Activated CD4-positive, alpha-beta T cell treated with anti-CD3 and anti-CD28 coated beads, Interleukin-2, amount 10 ng/mL, durations not matched to agents 24 days and 14 days (primary cell): ENCODE data around the gene TINCR. TPM values are rescaled to one million over a fixed set of nuclear protein-coding genes. Genes with fewer than 3 reads are reported as not detected.
"Not testable (repeated sequence)": the region's sequence is repeated elsewhere in the genome, so short reads cannot be mapped to it uniquely, and the experiment has no call there.

ENCODE experiments used
- DNase-seq: peaks from one replicate; pipeline ENCODE4 v3.0.0; 2022
- H3K27ac Mint-ChIP-seq: one replicate; pipeline ENCODE4 v1.8.0; 2022; ENCODE audit warnings: mild to moderate bottlenecking, mixed read lengths
- H3K27me3 Mint-ChIP-seq: one replicate; pipeline ENCODE4 v1.8.0; 2022; ENCODE audit warnings: mixed read lengths
- H3K36me3 Mint-ChIP-seq: one replicate; pipeline ENCODE4 v1.8.0; 2022; ENCODE audit warnings: low read depth, mild to moderate bottlenecking, mixed read lengths
- H3K4me1 Mint-ChIP-seq: one replicate; pipeline ENCODE4 v1.8.0; 2021; ENCODE audit warnings: mixed read lengths
- H3K4me3 Mint-ChIP-seq: one replicate; pipeline ENCODE4 v1.8.0; 2022; ENCODE audit warnings: mild to moderate bottlenecking, moderate library complexity, mixed read lengths
- H3K9me3 Mint-ChIP-seq: one replicate; pipeline ENCODE4 v1.8.0; 2021; ENCODE audit warnings: mixed read lengths
- intact Hi-C: fragments of 100-400 bp; cut with micrococcal nuclease; formaldehyde crosslinking; loops from one replicate; pipeline ENCODE4 v1.15.1; 2023
- total RNA-seq: library from RNA; stranded (reverse); gene quantifications from 2 replicates; pipeline ENCODE4 v1.2.3, GENCODE V29; 2022

Gene TINCR
- total RNA-seq = 0.33 and 0.52 TPM in 2 replicates

- DNase-seq = no peak
- intact Hi-C loops = no loop called here
- H3K4me3 Mint-ChIP-seq = no peak within 1 kb of the TSS
- no peak within 1 kb of the TSS for H3K27ac Mint-ChIP-seq
- no peaks in the 10 kb centered on the region for H3K4me1 Mint-ChIP-seq
- H3K27me3 Mint-ChIP-seq = no peaks in the 10 kb centered on the region
- no peaks in the 10 kb centered on the region for H3K36me3 Mint-ChIP-seq
- no peaks in the 10 kb centered on the region for H3K9me3 Mint-ChIP-seq
These were observed at the start of gene TINCR for GRCh38 chr19:5567360-5567969. Gene TINCR, minus strand, starts transcription at chr19:5567953.

GRCh38 chr19:5617080-5617479 is 49.3 kb upstream of the TINCR start:
- Mint-ChIP-seq H3K27me3 (no peaks in the 10 kb centered on the region), H3K4me1 (peaks cover 29% of the 10 kb centered on the region), H3K27ac (no peak overlapping the region), H3K9me3 (no peaks in the 10 kb centered on the region), H3K36me3 (peaks cover 80% of the 10 kb centered on the region), H3K4me3 (no peak overlapping the region)
- intact Hi-C loops = no loop called here
- DNase-seq = no peak

GRCh38 chr19:5615756-5616327 is 48.1 kb upstream of the TINCR start:
- Mint-ChIP-seq H3K36me3 (peaks cover 80% of the 10 kb centered on the region), H3K4me3 (no peak overlapping the region), H3K9me3 (no peaks in the 10 kb centered on the region), H3K27ac (no peak overlapping the region), H3K4me1 (peaks cover 23% of the 10 kb centered on the region), H3K27me3 (no peaks in the 10 kb centered on the region)
- no peak for DNase-seq
- intact Hi-C loops = no loop called here

GRCh38 chr19:5612891-5613865 is 45.4 kb upstream of the TINCR start:
- Mint-ChIP-seq H3K27me3 (no peaks in the 10 kb centered on the region), H3K9me3 (no peaks in the 10 kb centered on the region), H3K4me1 (peaks cover 4% of the 10 kb centered on the region), H3K27ac (no peak overlapping the region), H3K36me3 (peaks cover 75% of the 10 kb centered on the region), H3K4me3 (no peak overlapping the region)
- intact Hi-C loops = no loop called here
- DNase-seq = no peak

- no peaks in the 10 kb centered on the region for H3K27me3 Mint-ChIP-seq
- H3K36me3 Mint-ChIP-seq = peaks cover 76% of the 10 kb centered on the region
- H3K4me1 Mint-ChIP-seq = peaks cover 2% of the 10 kb centered on the region
- no peaks in the 10 kb centered on the region for H3K9me3 Mint-ChIP-seq
- no peak overlapping the region for H3K27ac Mint-ChIP-seq
- intact Hi-C loops = no loop called here
- no peak for DNase-seq
- no peak overlapping the region for H3K4me3 Mint-ChIP-seq
These were observed 42.2 kb upstream of the TINCR start for GRCh38 chr19:5609881-5610448.

- peaks cover 76% of the 10 kb centered on the region for H3K36me3 Mint-ChIP-seq
- H3K9me3 Mint-ChIP-seq, intact Hi-C loops, H3K27me3 Mint-ChIP-seq, H3K27ac Mint-ChIP-seq, H3K4me1 Mint-ChIP-seq, H3K4me3 Mint-ChIP-seq, DNase-seq: not testable (repeated sequence)
These were observed 41.0 kb upstream of the TINCR start for GRCh38 chr19:5608766-5609165.

GRCh38 chr19:5608291-5608690 is 40.5 kb upstream of the TINCR start:
- no peak for DNase-seq
- H3K36me3 Mint-ChIP-seq = peaks cover 76% of the 10 kb centered on the region
- intact Hi-C loops = no loop called here
- H3K9me3 Mint-ChIP-seq = no peaks in the 10 kb centered on the region
- H3K27ac Mint-ChIP-seq = no peak overlapping the region
- no peak overlapping the region for H3K4me3 Mint-ChIP-seq
- no peaks in the 10 kb centered on the region for H3K27me3 Mint-ChIP-seq
- H3K4me1 Mint-ChIP-seq = peaks cover 2% of the 10 kb centered on the region

- Mint-ChIP-seq H3K9me3 (no peaks in the 10 kb centered on the region), H3K27ac (no peak overlapping the region), H3K27me3 (no peaks in the 10 kb centered on the region), H3K36me3 (peaks cover 72% of the 10 kb centered on the region), H3K4me3 (no peak overlapping the region), H3K4me1 (peaks cover 2% of the 10 kb centered on the region)
- intact Hi-C loops = no loop called here
- DNase-seq = no peak
These were observed 39.8 kb upstream of the TINCR start for GRCh38 chr19:5607318-5608275.

- peaks cover 71% of the 10 kb centered on the region for H3K36me3 Mint-ChIP-seq
- H3K27ac Mint-ChIP-seq = no peak overlapping the region
- peaks cover 2% of the 10 kb centered on the region for H3K4me1 Mint-ChIP-seq
These were observed 37.6 kb upstream of the TINCR start for GRCh38 chr19:5605362-5605761.

GRCh38 chr19:5603626-5604025 is 35.9 kb upstream of the TINCR start:
- no peak overlapping the region for H3K27ac Mint-ChIP-seq
- no peak overlapping the region for H3K4me3 Mint-ChIP-seq
- no peaks in the 10 kb centered on the region for H3K9me3 Mint-ChIP-seq
- peaks cover 77% of the 10 kb centered on the region for H3K36me3 Mint-ChIP-seq
- no peak for DNase-seq
- H3K27me3 Mint-ChIP-seq = no peaks in the 10 kb centered on the region
- intact Hi-C loops = no loop called here
- H3K4me1 Mint-ChIP-seq = peaks cover 2% of the 10 kb centered on the region

More at GRCh38 chr19:5605362-5605761, 37.6 kb upstream of the TINCR start:
- no peaks in the 10 kb centered on the region for H3K9me3 Mint-ChIP-seq
- no peaks in the 10 kb centered on the region for H3K27me3 Mint-ChIP-seq
- no peak overlapping the region for H3K4me3 Mint-ChIP-seq
- intact Hi-C loops = no loop called here
- no peak for DNase-seq

- no peak for DNase-seq
- peaks cover 75% of the 10 kb centered on the region for H3K36me3 Mint-ChIP-seq
- intact Hi-C loops = no loop called here
- no peaks in the 10 kb centered on the region for H3K27me3 Mint-ChIP-seq
- H3K4me1 Mint-ChIP-seq = no peaks in the 10 kb centered on the region
- no peak overlapping the region for H3K27ac Mint-ChIP-seq
- no peaks in the 10 kb centered on the region for H3K9me3 Mint-ChIP-seq
- no peak overlapping the region for H3K4me3 Mint-ChIP-seq
These were observed 33.0 kb upstream of the TINCR start for GRCh38 chr19:5600797-5601196.

- Mint-ChIP-seq H3K9me3 (no peaks in the 10 kb centered on the region), H3K27ac (no peak overlapping the region), H3K4me1 (no peaks in the 10 kb centered on the region), H3K4me3 (no peak overlapping the region), H3K36me3 (peaks cover 77% of the 10 kb centered on the region), H3K27me3 (no peaks in the 10 kb centered on the region)
- no peak for DNase-seq
- intact Hi-C loops = no loop called here
These were observed 28.0 kb upstream of the TINCR start for GRCh38 chr19:5595745-5596144.

- intact Hi-C loops = no loop called here
- Mint-ChIP-seq H3K4me3 (no peak overlapping the region), H3K4me1 (no peaks in the 10 kb centered on the region), H3K9me3 (no peaks in the 10 kb centered on the region), H3K27me3 (no peaks in the 10 kb centered on the region), H3K27ac (no peak overlapping the region), H3K36me3 (peaks cover 73% of the 10 kb centered on the region)
- DNase-seq = no peak
These were observed 27.4 kb upstream of the TINCR start for GRCh38 chr19:5595129-5595528.
